Measurements from ENCODE around the gene PRR16.

DNA sequence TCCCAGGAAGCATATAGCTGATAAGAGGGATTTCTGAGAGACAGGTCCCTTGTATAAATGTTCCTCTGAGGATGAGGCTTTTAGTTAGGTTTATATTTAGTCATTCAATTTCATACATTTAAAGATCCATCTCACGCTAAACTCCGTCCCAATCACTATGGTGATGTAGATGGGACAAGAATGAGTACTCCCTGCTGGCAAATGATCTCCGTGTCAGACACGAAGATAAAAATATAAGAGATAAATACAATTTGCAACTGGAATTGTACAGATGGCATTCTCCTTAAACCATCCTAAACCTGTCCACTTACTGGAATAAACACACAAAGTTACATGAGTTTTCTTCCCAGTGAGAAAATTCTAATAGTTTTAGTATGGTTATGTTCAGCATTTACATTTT is 233.0 kb downstream of the PRR16 start:
- TF ChIP-seq, protein P1, sequence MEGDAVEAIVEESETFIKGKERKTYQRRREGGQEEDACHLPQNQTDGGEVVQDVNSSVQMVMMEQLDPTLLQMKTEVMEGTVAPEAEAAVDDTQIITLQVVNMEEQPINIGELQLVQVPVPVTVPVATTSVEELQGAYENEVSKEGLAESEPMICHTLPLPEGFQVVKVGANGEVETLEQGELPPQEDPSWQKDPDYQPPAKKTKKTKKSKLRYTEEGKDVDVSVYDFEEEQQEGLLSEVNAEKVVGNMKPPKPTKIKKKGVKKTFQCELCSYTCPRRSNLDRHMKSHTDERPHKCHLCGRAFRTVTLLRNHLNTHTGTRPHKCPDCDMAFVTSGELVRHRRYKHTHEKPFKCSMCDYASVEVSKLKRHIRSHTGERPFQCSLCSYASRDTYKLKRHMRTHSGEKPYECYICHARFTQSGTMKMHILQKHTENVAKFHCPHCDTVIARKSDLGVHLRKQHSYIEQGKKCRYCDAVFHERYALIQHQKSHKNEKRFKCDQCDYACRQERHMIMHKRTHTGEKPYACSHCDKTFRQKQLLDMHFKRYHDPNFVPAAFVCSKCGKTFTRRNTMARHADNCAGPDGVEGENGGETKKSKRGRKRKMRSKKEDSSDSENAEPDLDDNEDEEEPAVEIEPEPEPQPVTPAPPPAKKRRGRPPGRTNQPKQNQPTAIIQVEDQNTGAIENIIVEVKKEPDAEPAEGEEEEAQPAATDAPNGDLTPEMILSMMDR (conservative IDR thresholded peaks at IDR 0.05; ENCODE audit: low read length), result no peak
- no peak for TF ChIP-seq EZH2phosphoT487 (IDR thresholded peaks at IDR 0.05; ENCODE audit: borderline replicate concordance)

Measured in Loucy (cell line).